HG03135 (cell line): ENCODE measurements around the gene AK5.

ENCODE experiments used
- ATAC-seq: cut with Tn5 transposase; IDR thresholded peaks from one replicate; pipeline ENCODE4 v1.9.1; 2021; ENCODE audit warnings: mild to moderate bottlenecking, moderate library complexity; ENCODE audit not compliant: unreplicated experiment

Gene AK5

GRCh38 chr1:77538956-77539518 lies 257.2 kb downstream of the AK5 start:
- ATAC-seq: peak; percentile 76

GRCh38 chr1:77539519-77540142 lies 257.8 kb downstream of the AK5 start:
- ATAC-seq: no peak

- ATAC-seq: no peak
These were observed 258.8 kb downstream of the AK5 start for GRCh38 chr1:77540501-77541161.

- peak; percentile 51 for ATAC-seq
These were observed 259.3 kb downstream of the AK5 start for GRCh38 chr1:77541162-77541545.

GRCh38 chr1:77542813-77543420 lies 261.1 kb downstream of the AK5 start:
- ATAC-seq: no peak

- no peak for ATAC-seq
These were observed 262.1 kb downstream of the AK5 start for GRCh38 chr1:77543822-77544448.

GRCh38 chr1:77544845-77545244 lies 263.0 kb downstream of the AK5 start:
- no peak for ATAC-seq

GRCh38 chr1:77545970-77546369 lies 264.2 kb downstream of the AK5 start:
- ATAC-seq: no peak

- no peak for ATAC-seq
These were observed 265.1 kb downstream of the AK5 start for GRCh38 chr1:77546890-77547289.

GRCh38 chr1:77548285-77548684 lies 266.5 kb downstream of the AK5 start:
- ATAC-seq: no peak

GRCh38 chr1:77550135-77550534 lies 268.3 kb downstream of the AK5 start:
- no peak for ATAC-seq

- no peak for ATAC-seq
These were observed 270.8 kb downstream of the AK5 start for GRCh38 chr1:77552626-77553025.

- ATAC-seq: no peak
These were observed 271.9 kb downstream of the AK5 start for GRCh38 chr1:77553568-77554291.

- ATAC-seq: no peak
These were observed 274.2 kb downstream of the AK5 start for GRCh38 chr1:77556045-77556444.

GRCh38 chr1:77557053-77557452 lies 275.2 kb downstream of the AK5 start:
- ATAC-seq: no peak

- ATAC-seq: no peak
These were observed 276.9 kb downstream of the AK5 start for GRCh38 chr1:77558591-77559164.

GRCh38 chr1:77560741-77561140 lies 278.9 kb downstream of the AK5 start:
- no peak for ATAC-seq

GRCh38 chr1:77562596-77563150 lies 280.9 kb downstream of the AK5 start:
- no peak for ATAC-seq

GRCh38 chr1:77565321-77565720 lies 283.5 kb downstream of the AK5 start:
- ATAC-seq: no peak

- ATAC-seq: no peak
These were observed 289.8 kb downstream of the AK5 start for GRCh38 chr1:77571642-77572041.
